Psoas muscle (tissue), 8 donors: ENCODE data around the gene SNU13. TPM values are rescaled to one million over a fixed set of nuclear protein-coding genes. Genes with fewer than 3 reads are reported as not detected.

Experiments
- ATAC-seq, 4 donors: fragments of 200-7000 bp; cut with Tn5 transposase; one replicate each; pipeline ENCODE4 v1.9.1; 2020; ENCODE audit warnings: moderate library complexity in 3 of 4, mild to moderate bottlenecking in 2 of 4
- DNase-seq, 2 donors: peaks; one replicate each; pipeline ENCODE4 v3.0.0-alpha.2; 2020
- H3K27ac ChIP-seq: fragments of 200-600 bp; one replicate; pipeline ENCODE4 v1.8.0; 2022
- H3K27me3 ChIP-seq, 3 donors: fragments of 200-600 bp in 1 of 3; one replicate each; pipeline versions ENCODE4 v1.6.1 to v1.8.0; 2013 to 2022; ENCODE audit warnings: low read length in 2 of 3, mild to moderate bottlenecking in 2 of 3, moderate library complexity in 1 of 3; ENCODE audit not compliant: insufficient read depth in 3 of 3
- H3K36me3 ChIP-seq, 2 donors: fragments of 200-600 bp in 1 of 2; one replicate each; pipeline versions ENCODE4 v1.6.1 to v1.8.0; 2013 to 2022; ENCODE audit warnings: low read depth in 1 of 2, mild to moderate bottlenecking in 1 of 2, moderate library complexity in 1 of 2; ENCODE audit not compliant: insufficient read depth in 1 of 2
- H3K4me1 ChIP-seq: fragments of 200-600 bp; one replicate; pipeline ENCODE4 v1.8.0; 2022
- H3K4me3 ChIP-seq: fragments of 200-600 bp; one replicate; pipeline ENCODE4 v1.8.0; 2022; ENCODE audit warnings: mild to moderate bottlenecking
- H3K9me3 ChIP-seq: fragments of 200-600 bp; one replicate; pipeline ENCODE4 v1.8.0; 2022
- CTCF ChIP-seq: fragments of 200-600 bp; IDR thresholded peaks from one replicate; pipeline ENCODE4 v1.8.0; 2022; ENCODE audit warnings: antibody characterized with exemption
- WGBS, 3 donors: extraction: QIAGEN DNeasy Blood & Tissue Kit; methylation state at CpG; one replicate each; pipeline versions ENCODE4 v1.1.6 to v1.1.7; 2013; 5-methylcytosine and 5-hydroxymethylcytosine counted together
- intact Hi-C, 2 donors: fragments of 100-400 bp; cut with DNase I; formaldehyde crosslinking; loops; one replicate each; pipeline versions ENCODE4 v1.11.0 to v1.14.2; 2022
- polyA plus RNA-seq, 3 donors: library from polyadenylated mRNA; stranded (reverse); fragments of 200-250 nt; gene quantifications; one replicate each; pipeline ENCODE4 v1.2.3, GENCODE V29; 2013
- total RNA-seq, 4 donors: library from RNA; stranded (reverse); fragmentation: NEBNext Ultra II Directional in 2 of 4; extraction: Animal tissue kit (Norgen Biotek cat#: 25700) in 2 of 4; gene quantifications; one replicate each; pipeline versions ENCODE4 v1.2.1 to v1.2.4, GENCODE V29; 2021 to 2023
- donor health status: healthy with polysubstance abuse.
- donor health status: DM: no; HTN: no; CAD: no; lungs with moderate emphysema.
- donor health status: Bipolar disorder and iron deficiency.
- donor health status: healthy.
- donor health status: DM: yes; HTN: yes; CAD: no.
- donor health status: DM: no; HTN: no; CAD: no.
- donor health status: DM: no; HTN: no; CAD: no.
- donor health status: DM: yes; HTN: yes; CAD: no.

Gene SNU13
- total and polyA plus RNA-seq, 7 donors: 165 to 466 (median 215) TPM

- H3K9me3 ChIP-seq: no peaks in the 10 kb centered on the region
- H3K27ac ChIP-seq: no peak overlapping the region
- H3K27me3 ChIP-seq: no peaks in the 10 kb centered on the region
- no peak for TF ChIP-seq CTCF
- DNase-seq (no peak), ATAC-seq (no peak)
- H3K36me3 ChIP-seq: peaks cover 25 to 100% of the 10 kb centered on the region in 2 donors
- 92 to 100% (median 95%) methylated on average over 3 of the region's 3 CpGs for WGBS, 3 donors
- peaks cover 4% of the 10 kb centered on the region for H3K4me1 ChIP-seq
- intact Hi-C loops: no loop called here
- no peak overlapping the region for H3K4me3 ChIP-seq
Observed at GRCh38 chr22:41654322-41654721, 34.3 kb downstream of the SNU13 start.

- peaks cover 15 to 99% of the 10 kb centered on the region in 2 donors for H3K36me3 ChIP-seq
- no peak for TF ChIP-seq CTCF
- WGBS, 3 donors: 74 to 86% (median 75%) methylated on average over 11 of the region's 11 CpGs
Observed at GRCh38 chr22:41650821-41651220, 37.8 kb downstream of the SNU13 start.

GRCh38 chr22:41650229-41650628 lies 38.4 kb downstream of the SNU13 start:
- ATAC-seq (no peak), DNase-seq (no peak)
- H3K36me3 ChIP-seq: peaks cover 15 to 99% of the 10 kb centered on the region in 2 donors
- 100% methylated on average over 1 of the region's 1 CpG for WGBS, 3 donors
- H3K4me1 ChIP-seq: no peaks in the 10 kb centered on the region
- no peak overlapping the region for H3K4me3 ChIP-seq
- no peak for TF ChIP-seq CTCF
- no peak overlapping the region for H3K27ac ChIP-seq
- intact Hi-C loops: no loop called here
- H3K27me3 ChIP-seq: no peaks in the 10 kb centered on the region
- no peaks in the 10 kb centered on the region for H3K9me3 ChIP-seq

More at GRCh38 chr22:41650821-41651220, 37.8 kb downstream of the SNU13 start:
- Histone ChIP-seq H3K27ac (no peak overlapping the region), H3K4me1 (no peaks in the 10 kb centered on the region), H3K27me3 (no peaks in the 10 kb centered on the region), H3K9me3 (no peaks in the 10 kb centered on the region), H3K4me3 (no peak overlapping the region)
- ATAC-seq: peak in 3 of 4 donors; percentile 60 to 62 (median 61)
- intact Hi-C loops: no loop called here
- no peak for DNase-seq

- Histone ChIP-seq H3K36me3 (peaks cover 5 to 97% of the 10 kb centered on the region in 2 donors), H3K27me3 (no peaks in the 10 kb centered on the region), H3K4me1 (no peaks in the 10 kb centered on the region), H3K27ac (no peak overlapping the region), H3K4me3 (no peak overlapping the region), H3K9me3 (no peaks in the 10 kb centered on the region)
- ATAC-seq (no peak), DNase-seq (no peak)
- WGBS, 3 donors: 90 to 96% (median 92%) methylated on average over 1 of the region's 1 CpG
- TF ChIP-seq CTCF: no peak
- intact Hi-C loops: loop anchor here in 1 of 2 donors (10.0 kb wide), 1 partner anchor 494 kb away; no protein-coding TSS in a partner anchor
Observed at GRCh38 chr22:41648432-41648831, 40.2 kb downstream of the SNU13 start.

- TF ChIP-seq CTCF: no peak
- H3K27ac ChIP-seq: no peak overlapping the region
- no peaks in the 10 kb centered on the region for H3K27me3 ChIP-seq
- no peaks in the 10 kb centered on the region for H3K9me3 ChIP-seq
- intact Hi-C loops: loop anchor here in 1 of 2 donors (10.0 kb wide), 1 partner anchor 493 kb away; no protein-coding TSS in a partner anchor
- no peak for ATAC-seq
- H3K4me3 ChIP-seq: no peak overlapping the region
- WGBS, 3 donors: 71 to 83% (median 82%) methylated on average over 2 to 3 of the region's 3 CpGs
- DNase-seq: no peak
- H3K4me1 ChIP-seq: no peaks in the 10 kb centered on the region
- peaks cover 4 to 97% of the 10 kb centered on the region in 2 donors for H3K36me3 ChIP-seq
Observed at GRCh38 chr22:41647771-41648170, 40.9 kb downstream of the SNU13 start.
